ENCODE data around the gene HPCAL1.

- TF ChIP-seq CTCF (IDR thresholded peaks at IDR 0.05) = no peak
- TF ChIP-seq EZH2 (IDR thresholded peaks at IDR 0.05; ENCODE audit: borderline replicate concordance, insufficient read depth, low read depth, low read length, poor library complexity, severe bottlenecking) = no peak
Observed at GRCh38 chr2:10253596-10254372, 48.9 kb upstream of the HPCAL1 start.
